HL-60/S4 treated with retinoic acid at 250 ng/mL for 4 days and 3 days (cell line): Measurements from ENCODE around the gene CHAF1A.

Experiments
- in situ Hi-C: fragments of 300-500 bp; cut with MboI; formaldehyde crosslinking; loops from 2 replicates; pipeline ENCODE4 v1.7.0; 2022; ENCODE audit warnings: low sequenced_read_pairs

CHAF1A gene, protein sequence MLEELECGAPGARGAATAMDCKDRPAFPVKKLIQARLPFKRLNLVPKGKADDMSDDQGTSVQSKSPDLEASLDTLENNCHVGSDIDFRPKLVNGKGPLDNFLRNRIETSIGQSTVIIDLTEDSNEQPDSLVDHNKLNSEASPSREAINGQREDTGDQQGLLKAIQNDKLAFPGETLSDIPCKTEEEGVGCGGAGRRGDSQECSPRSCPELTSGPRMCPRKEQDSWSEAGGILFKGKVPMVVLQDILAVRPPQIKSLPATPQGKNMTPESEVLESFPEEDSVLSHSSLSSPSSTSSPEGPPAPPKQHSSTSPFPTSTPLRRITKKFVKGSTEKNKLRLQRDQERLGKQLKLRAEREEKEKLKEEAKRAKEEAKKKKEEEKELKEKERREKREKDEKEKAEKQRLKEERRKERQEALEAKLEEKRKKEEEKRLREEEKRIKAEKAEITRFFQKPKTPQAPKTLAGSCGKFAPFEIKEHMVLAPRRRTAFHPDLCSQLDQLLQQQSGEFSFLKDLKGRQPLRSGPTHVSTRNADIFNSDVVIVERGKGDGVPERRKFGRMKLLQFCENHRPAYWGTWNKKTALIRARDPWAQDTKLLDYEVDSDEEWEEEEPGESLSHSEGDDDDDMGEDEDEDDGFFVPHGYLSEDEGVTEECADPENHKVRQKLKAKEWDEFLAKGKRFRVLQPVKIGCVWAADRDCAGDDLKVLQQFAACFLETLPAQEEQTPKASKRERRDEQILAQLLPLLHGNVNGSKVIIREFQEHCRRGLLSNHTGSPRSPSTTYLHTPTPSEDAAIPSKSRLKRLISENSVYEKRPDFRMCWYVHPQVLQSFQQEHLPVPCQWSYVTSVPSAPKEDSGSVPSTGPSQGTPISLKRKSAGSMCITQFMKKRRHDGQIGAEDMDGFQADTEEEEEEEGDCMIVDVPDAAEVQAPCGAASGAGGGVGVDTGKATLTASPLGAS

DNA sequence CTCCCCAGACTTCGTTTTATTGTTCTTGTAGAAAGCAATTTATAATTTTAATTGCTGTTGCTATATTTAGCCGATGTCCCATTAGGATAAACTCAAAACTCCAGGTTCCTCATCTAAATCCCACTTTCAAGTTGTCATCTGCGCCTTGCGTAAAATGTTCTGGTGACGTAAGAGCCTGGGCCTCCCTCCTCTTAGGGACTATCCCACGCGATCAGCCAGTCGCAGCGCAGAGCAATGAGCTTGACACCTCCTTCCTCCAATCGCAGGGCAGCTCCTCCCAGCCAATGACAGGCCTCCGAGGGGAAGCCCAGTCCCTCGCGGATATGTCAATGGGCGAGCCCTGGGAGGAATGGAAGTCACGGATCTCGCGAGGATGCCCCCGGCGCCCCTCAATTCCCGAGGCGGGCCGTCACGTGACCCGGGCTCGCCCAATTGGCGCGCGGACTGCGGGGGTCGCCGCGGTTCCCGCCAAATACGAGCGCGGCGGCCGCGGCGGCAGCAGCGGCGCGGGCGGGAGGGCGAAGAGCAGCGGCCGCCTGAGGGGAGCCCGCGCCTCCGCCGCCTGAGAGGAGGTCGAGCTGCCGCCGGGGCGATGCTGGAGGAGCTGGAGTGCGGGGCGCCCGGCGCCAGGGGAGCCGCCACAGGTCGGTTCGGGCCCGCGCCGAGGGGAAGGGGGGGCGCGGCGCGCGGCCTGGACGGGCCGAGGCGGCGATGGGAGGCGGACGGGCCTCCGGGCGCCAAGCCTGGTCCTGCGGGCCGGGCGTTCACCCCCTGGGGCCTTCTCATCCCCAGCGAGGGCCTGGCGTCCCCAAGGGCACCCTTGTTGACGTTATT is at the start of gene CHAF1A:
TSS of gene CHAF1A (plus strand) at position 470 of the 834 bp plus-strand sequence. CDS start at position 593, 123 bp downstream.
- in situ Hi-C loops = no loop called here

DNA sequence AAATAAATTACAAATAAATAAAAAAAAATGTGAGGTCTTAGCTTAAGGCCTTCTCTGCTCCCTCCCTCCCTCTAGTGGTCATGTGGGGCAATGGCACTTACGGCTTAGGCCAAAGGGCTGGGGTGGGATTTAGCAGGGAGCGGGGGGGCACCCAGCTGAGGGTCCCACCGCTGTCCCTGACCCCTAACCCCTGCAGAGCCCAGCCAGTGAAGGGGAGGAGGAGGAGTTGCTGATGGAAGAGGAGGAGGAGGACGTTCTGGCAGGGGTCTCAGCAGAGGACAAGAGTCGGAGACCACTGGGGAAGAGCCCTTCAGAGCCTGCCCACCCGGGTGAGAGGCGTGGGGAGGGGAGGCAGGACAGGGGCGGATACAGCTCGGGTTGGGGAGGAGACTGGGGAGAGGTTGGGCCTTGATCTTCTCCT is 49.7 kb upstream of the CHAF1A start:
- in situ Hi-C loops = no loop called here

DNA sequence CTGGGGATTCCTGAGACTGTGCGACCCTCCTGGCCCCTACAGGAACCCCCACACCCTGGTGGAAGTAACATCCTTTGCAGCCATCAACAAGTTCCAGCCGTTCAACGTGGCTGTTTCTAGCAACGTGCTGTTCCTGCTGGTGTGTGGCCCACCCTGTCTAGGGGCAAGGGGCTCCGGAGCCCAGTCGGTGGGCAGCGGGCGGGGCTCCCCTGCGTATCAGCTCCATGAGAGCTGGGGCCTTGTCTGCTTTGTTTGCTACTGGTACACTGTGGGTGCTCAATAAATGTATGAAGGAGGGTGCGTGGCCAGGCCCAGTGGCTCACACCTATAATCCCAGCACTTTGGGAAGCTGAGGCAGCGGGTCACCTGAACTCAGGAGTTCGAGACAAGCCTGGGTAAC is 48.2 kb upstream of the CHAF1A start:
- in situ Hi-C loops = no loop called here

DNA sequence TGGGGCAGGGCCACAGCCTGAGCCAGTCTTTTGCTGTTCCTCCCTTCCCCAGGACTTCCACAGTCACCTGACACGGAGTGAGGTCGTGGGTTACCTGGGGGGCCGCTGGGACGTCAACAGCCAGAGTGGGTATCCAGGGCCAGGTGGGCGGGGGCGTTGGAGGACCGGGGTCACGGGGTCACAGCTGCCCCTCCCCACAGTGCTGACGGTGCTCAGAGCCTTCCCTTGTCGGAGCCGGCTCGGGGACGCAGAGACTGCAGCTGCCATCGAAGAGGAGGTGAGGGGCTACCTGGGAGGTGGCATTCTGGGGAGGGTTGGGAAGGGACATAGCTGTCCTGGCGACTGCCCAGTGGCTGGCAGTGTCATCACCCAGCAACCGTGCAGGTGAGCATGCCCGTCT is 47.5 kb upstream of the CHAF1A start:
- in situ Hi-C loops = no loop called here

DNA sequence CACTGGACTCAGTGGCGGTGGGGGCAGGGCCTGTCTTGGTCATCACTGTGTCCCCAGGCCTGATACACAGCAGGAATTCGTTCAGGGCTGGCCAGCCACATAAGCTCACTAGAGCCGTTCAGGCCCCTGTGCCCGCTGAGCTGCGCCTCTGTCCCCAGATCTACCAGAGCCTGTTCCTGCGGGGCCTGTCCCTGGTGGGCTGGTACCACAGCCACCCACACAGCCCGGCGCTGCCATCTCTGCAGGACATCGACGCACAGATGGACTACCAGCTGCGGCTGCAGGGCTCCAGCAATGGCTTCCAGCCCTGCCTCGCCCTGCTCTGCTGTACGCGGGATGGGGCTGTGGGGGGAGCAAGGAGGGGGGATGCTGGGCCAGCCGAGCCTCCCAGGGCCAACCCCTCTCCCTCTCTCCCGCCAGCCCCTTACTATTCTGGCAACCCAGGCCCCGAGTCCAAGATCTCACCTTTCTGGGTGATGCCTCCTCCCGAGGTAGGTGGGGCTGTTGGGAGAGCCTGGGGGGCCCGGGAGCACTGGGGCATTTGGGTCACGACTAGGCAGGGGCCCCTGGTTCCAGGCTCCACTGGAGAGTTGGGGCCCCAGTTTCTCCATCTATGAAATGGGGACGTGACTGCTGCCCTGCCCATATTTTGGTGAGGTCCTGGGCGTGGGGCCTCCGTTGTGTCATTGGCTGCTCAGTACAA is 45.2 kb upstream of the CHAF1A start:
- in situ Hi-C loops = no loop called here

DNA sequence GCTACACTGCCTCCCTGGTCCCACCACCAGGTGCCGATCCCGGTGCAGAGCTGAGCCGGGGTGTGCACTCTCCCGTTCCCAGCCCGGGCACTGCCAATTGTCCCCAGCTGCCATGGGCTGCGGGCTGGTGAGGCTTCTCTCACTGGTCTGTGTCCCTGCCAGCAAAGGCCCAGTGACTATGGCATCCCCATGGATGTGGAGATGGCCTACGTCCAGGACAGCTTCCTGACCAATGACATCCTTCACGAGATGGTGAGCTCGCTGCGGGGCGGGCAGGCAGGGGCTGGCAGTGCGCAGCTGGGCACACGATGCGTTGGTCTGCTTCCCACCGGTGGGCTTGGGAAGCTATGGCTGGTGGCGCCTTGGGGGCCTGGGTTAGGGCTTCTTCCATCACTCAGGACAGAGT is 44.5 kb upstream of the CHAF1A start:
- in situ Hi-C loops = no loop called here

DNA sequence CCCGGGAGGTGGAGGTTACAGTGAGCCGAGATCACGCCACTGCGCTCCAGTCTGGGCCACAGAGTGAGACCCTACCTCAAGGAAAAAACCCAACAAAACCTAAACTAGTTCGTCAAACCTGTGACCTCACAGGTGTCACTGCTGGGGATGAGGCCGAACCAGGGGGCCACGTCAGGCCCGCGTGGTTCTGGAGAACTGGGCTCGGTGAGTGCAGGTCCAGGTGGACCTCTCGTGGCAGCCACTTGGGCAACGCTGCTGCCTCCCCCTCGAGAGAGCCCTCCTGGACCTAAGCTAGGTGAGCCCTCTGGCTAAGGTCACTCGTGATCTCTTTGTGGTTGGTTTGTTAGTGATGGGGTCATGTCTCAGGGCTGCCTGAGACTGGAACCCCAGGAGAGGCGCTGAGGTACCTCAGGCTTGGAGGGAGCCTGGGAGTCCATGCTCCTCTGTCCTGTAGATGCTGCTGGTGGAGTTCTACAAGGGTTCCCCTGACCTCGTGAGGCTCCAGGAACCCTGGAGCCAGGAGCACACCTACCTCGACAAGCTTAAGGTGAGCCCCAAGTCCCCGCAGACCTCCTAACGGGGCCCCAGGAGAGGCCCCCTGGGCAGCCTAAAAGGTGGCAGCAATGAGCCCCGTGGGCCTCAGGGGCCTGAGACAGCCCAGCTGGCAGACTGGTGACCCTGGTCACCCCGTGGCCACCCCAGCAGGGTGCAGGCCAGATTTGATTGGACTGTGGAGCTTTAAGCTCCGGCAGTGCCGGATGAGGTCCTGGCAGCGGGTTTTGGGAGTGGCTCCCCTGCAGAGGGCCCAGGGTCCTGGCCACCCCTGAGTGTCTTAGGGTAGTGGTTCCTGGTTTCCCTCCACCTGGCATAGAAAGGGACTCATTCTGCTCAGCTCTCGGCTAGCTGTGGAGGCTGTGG is 43.5 kb upstream of the CHAF1A start:
- in situ Hi-C loops = no loop called here

DNA sequence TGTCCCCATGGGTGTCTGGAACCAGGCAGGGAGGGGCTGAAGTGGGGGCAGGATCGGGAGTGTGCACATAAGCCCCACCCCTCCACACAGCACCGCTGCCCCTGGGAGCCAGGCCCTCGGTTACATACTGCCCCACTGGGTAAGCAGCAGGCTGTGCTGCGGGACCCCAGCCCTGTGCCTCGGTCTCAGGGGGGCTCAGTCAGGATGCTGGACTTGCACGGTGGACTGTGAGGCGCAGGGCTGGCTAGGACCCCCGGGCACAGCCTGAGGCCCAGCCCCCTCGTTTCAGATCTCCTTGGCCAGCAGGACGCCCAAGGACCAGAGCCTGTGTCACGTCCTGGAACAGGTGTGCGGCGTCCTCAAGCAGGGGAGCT is 42.8 kb upstream of the CHAF1A start:
- in situ Hi-C loops = no loop called here

DNA sequence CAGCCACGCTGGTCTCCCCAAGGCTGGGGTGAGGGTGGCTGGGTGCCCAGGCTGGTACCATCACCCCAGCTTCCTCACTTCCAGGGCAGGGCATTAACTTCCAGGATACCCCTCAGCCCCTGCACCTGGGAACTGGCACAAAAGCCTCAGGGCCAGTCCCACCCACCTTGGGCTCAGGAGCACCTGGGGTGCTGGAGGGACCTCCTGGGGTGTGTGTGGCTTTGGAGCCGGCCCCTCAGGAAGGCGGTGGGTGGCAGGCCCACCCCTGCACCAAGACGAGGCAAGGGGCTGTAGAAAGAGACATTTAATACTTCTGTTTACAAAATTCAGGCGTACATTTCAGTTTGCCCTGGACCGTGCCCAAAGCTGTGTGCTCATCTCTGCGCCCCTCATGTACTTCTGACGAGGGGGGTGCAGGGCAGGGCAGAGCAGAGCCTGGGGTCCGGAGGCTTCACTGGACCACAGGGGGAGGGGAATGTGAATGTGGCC is 42.3 kb upstream of the CHAF1A start:
- in situ Hi-C loops = no loop called here

DNA sequence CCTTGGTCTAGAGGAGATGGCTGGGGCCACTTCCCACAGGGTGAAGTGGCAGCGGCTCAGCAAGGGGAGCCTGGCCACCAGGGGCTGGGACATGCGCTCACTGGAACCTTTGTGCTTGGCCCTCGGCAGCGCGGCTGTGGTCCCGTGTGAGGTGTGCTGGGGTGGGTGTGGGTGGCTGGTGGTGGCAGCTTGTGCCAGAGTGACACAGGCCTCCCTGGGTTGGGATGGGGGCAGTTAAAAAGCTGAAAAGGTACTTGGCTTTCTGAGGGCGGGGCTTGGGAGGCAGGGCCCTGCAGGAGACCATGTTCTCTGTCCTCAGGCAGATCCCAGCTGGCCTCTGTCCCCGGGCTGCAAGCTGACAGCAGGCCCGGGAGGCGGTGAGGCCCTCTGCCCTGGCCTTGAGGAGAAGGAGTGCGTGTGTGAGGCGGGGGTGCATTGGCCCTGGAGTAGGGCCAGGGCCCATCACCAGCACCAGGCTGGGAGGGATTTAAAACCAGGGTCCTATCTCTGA is 41.7 kb upstream of the CHAF1A start:
- in situ Hi-C loops = no loop called here

DNA sequence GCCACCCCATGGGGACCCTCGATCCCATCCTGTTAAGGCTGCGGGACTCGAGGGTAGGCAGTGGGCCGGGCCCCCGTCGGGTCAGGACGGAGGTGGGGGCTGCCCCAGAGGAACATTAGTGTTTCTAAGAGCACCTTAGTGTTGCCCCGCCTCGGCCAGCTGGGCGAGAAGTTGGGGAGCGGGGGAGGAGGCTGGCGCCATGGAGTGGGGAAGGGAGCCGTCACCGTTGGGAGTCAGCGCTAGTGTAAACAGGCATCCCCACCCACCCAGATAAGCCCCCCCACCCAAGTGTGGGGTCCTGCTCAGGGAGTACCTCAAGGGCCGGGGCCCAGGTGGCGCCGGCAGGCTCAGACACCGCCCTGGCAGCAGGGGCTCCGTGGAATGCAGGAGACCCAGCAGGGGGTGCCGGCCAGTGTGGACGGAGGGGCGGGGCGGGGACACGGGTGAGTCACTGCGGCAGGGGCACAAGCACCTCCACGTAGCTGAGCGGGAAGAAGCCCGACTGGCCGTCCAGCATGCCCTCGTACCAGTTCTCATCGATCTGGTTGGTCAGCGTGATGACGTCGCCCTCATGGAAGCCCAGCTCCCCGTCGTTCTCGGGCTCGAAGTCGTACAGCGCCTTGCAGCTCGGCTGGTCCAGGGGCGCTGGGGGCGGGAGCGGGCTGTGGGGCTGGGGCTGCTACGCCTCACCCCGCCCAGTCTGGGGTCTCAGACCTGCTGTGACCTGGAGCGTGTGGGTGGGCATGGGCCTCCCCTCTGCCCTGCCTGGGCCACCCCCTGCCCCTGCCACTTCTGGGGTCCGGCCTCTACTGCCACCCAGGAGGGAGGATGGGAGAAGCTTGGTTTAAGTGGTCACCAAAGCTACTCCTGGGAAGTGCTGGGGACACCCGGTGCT is 41.0 kb upstream of the CHAF1A start:
- in situ Hi-C loops = no loop called here

DNA sequence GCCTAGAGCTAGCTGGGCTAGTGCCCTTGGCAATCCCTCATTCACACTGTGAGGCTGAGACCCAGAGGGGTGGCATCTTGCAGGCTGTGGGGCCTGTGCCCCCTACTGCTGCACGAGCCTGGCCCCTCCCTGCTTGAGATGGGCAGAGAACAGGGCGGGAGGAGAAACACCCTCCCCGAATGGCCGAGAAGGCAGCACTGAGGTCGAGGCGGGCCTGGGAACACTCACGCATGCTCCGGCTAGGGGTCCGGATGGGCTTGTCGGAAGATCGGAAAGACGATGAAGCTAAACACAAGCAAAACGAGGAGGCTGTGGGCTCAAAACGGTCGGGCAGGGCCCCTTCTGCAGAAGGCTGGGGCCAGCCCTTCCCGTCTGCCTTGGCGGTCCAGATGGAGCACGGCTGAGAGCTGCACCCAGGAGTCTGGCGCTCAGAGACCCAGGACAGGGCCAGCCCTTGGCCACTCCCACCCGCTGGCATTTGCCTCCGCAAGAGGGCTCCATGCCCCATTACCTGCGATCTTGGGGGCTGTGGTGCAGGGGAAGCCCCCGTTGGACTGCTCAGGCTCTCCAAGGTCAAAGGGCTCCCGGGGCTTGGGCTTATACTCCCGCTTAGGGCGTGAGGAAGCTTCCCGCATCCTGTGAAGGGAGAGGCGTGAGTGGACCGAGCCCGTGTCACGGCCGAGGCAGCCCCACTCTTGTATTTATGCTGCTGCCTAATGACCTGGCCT is 40.2 kb upstream of the CHAF1A start:
- in situ Hi-C loops = no loop called here

DNA sequence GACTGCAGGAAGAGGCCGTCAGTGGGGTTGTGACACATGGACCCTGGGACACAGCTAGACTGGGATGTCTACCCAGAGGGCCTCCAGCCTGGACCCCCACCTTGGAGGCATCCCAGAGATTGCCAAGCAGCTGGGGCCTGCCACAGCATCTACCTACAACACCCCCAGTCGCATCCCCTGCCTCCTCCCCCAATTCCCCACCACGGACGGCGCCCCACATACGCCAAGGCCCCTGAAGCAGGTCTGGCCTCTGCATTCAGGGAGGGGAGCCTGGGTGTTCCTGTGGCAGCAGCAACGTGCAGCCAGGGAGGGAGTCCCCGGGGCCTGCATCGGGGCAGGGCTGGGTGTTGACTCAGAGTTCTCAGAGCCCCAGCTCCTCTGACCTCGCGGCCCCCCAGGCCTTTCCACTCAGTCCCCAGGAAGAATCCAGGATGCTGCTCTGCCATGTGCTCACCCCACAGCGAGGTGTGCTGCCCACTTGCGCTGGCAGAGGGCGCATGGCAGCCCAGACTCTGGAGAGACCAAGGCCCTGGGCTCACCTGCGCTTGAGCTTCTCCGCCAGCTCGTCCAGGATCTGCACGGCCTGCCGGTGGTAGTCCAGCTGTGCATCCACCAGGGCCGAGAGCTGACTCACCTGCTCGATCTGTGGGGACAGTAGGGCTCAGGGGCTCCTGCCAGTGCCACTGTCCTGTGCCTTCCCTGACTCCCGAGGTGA is 39.5 kb upstream of the CHAF1A start:
- in situ Hi-C loops = no loop called here

DNA sequence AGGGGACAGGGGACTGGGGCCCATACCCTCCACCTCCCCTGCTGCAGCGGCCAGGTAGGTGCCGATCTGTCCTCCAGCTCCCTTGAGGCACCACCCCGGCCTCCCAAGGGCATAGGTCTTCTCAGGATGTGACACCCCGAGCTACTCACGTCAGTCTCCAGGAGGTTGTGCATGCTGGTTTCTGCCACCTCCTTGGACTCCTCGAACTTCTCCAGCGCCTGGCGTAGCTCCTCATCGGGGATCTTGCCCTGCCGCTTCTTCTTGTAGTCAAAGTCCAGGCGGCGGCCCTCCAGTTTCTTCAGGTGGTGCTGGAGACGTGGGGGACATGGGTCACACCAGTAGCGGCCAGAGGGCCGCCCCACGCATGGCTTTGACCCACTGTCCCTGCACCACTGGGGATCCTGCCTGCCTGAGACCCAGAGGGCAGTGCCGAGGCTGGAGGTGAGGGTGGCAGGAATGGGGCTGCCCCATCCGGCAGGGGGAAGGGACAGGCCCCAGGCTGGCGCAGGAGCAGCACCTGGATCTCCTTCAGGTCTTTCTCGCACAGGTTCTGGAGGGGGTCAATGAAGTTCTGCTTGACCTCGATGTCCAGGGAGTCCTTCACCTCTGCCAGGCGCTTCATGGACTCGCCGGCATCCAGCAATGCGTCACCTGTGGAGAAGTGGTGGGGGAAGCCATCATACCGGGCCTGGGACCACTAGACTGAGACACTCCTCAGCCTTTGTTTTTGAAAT is 38.7 kb upstream of the CHAF1A start:
- in situ Hi-C loops = no loop called here

DNA sequence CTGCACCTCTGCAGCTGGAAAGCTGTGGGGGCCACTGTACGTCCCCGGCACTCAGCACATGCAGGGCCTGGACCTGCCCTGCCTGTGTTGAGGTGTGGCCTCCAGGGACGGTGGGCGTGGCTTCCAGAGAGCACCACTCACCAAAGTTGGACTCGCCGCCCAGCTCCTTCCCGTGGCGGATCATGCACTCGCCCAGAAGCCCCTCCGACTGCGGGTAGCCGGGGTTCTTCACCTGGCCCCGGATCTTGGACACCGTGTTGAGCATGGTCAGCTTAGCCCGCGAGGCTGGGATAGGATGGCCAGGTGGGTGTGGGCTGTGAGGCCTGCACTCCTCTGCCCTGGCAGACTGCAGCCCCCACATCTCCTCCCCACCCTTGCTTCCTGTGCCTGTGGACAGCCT is 37.1 kb upstream of the CHAF1A start:
- in situ Hi-C loops = no loop called here
